Measurements from ENCODE around the gene HNRNPF. TPM values are rescaled to one million over a fixed set of nuclear protein-coding genes. Genes with fewer than 3 reads are reported as not detected.
"Not testable (repeated sequence)": the region's sequence is repeated elsewhere in the genome, so short reads cannot be mapped to it uniquely, and the experiment has no call there.

HNRNPF gene
- total RNA-seq, 1 donor from 2014 or later, result 150 TPM

GRCh38 chr10:43452356-43452914 lies 43.4 kb upstream of the HNRNPF start:
- peak overlapping the region; percentile 20 for H3K27ac ChIP-seq
- no peak overlapping the region for H3K4me3 ChIP-seq
- peaks cover 38% of the 10 kb centered on the region for H3K4me1 ChIP-seq
- no peaks in the 10 kb centered on the region for H3K36me3 ChIP-seq
- TF ChIP-seq CTCF (IDR thresholded peaks at IDR 0.05) (no peak), POLR2AphosphoS5 (IDR thresholded peaks at IDR 0.05; ENCODE audit: insufficient read depth in 1 of 2, low read depth in 1 of 2) (peak in 1 of 2 donors; percentile 12), POLR2A (IDR thresholded peaks at IDR 0.05) (no peak)
- H3K9me3 ChIP-seq, result no peaks in the 10 kb centered on the region
- no peak for DNase-seq (ENCODE audit: extremely low spot score in 2 of 2)
- H3K27me3 ChIP-seq, result no peaks in the 10 kb centered on the region
- intact Hi-C loops (cut with DNase I), result no loop called here

- intact Hi-C loops (cut with DNase I), result no loop called here
- Histone ChIP-seq H3K36me3 (no peaks in the 10 kb centered on the region), H3K27me3 (no peaks in the 10 kb centered on the region), H3K27ac (no peak overlapping the region), H3K4me3 (no peak overlapping the region), H3K4me1 (peaks cover 20% of the 10 kb centered on the region), H3K9me3 (no peaks in the 10 kb centered on the region)
- DNase-seq (ENCODE audit: extremely low spot score in 2 of 2), result no peak
- TF ChIP-seq CTCF (IDR thresholded peaks at IDR 0.05), result no peak
- no peak for TF ChIP-seq POLR2A (IDR thresholded peaks at IDR 0.05)
- no peak for TF ChIP-seq POLR2AphosphoS5 (IDR thresholded peaks at IDR 0.05; ENCODE audit: insufficient read depth in 1 of 2, low read depth in 1 of 2)
These were observed 39.8 kb upstream of the HNRNPF start for GRCh38 chr10:43448742-43449141.

- DNase-seq (ENCODE audit: extremely low spot score in 2 of 2); H3K27me3 ChIP-seq; H3K27ac ChIP-seq; H3K4me3 ChIP-seq; H3K9me3 ChIP-seq; H3K36me3 ChIP-seq; intact Hi-C loops (cut with DNase I); H3K4me1 ChIP-seq: not testable (repeated sequence)
These were observed 37.4 kb upstream of the HNRNPF start for GRCh38 chr10:43446219-43447017.

- TF ChIP-seq POLR2AphosphoS5 (IDR thresholded peaks at IDR 0.05; ENCODE audit: insufficient read depth in 1 of 2, low read depth in 1 of 2) (no peak), CTCF (IDR thresholded peaks at IDR 0.05) (no peak), POLR2A (IDR thresholded peaks at IDR 0.05) (no peak)
These were observed 36.0 kb upstream of the HNRNPF start for GRCh38 chr10:43444897-43445466.

GRCh38 chr10:43444323-43444722 lies 35.3 kb upstream of the HNRNPF start:
- DNase-seq (ENCODE audit: extremely low spot score in 2 of 2), result no peak
- Histone ChIP-seq H3K9me3 (no peaks in the 10 kb centered on the region), H3K4me3 (no peak overlapping the region), H3K27me3 (no peaks in the 10 kb centered on the region), H3K4me1 (no peaks in the 10 kb centered on the region), H3K27ac (no peak overlapping the region), H3K36me3 (no peaks in the 10 kb centered on the region)
- intact Hi-C loops (cut with DNase I), result no loop called here
- TF ChIP-seq POLR2AphosphoS5 (IDR thresholded peaks at IDR 0.05; ENCODE audit: insufficient read depth in 1 of 2, low read depth in 1 of 2) (no peak), POLR2A (IDR thresholded peaks at IDR 0.05) (no peak), CTCF (IDR thresholded peaks at IDR 0.05) (no peak)

More at GRCh38 chr10:43444897-43445466, 36.0 kb upstream of the HNRNPF start:
- Histone ChIP-seq H3K36me3 (no peaks in the 10 kb centered on the region), H3K4me1 (no peaks in the 10 kb centered on the region), H3K27me3 (no peaks in the 10 kb centered on the region), H3K9me3 (no peaks in the 10 kb centered on the region), H3K4me3 (no peak overlapping the region), H3K27ac (no peak overlapping the region)
- intact Hi-C loops (cut with DNase I), result no loop called here
- no peak for DNase-seq (ENCODE audit: extremely low spot score in 2 of 2)

Measured in vagina (tissue), 2 donors.